ENCODE results near the gene PTPRN2.

PTPRN2 gene

GRCh38 chr7:157863906-157864810 lies 723.5 kb downstream of the PTPRN2 start:
- no peak for DNase-seq

GRCh38 chr7:157863176-157863575 lies 724.4 kb downstream of the PTPRN2 start:
- DNase-seq: no peak

DNA sequence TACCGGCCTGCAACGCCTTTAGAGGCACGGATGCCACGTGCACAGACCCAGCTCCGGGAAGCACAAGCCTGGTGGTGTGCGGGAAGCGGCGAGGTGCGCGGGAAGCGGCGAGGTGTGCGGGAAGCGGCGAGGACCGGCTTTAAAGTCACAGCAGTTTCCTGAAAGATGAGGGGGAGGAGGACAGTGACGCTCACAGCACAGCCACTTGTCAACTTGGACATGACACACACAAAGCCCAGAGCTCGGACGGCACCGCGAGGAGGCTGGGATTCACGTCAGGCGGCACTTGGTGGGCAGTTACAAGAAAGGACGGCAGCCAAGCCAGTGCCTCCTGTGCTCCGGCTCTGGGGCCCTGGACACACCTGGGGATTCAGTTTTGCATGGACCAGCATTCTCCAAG lies 724.9 kb downstream of the PTPRN2 start:
- no peak for DNase-seq

DNA sequence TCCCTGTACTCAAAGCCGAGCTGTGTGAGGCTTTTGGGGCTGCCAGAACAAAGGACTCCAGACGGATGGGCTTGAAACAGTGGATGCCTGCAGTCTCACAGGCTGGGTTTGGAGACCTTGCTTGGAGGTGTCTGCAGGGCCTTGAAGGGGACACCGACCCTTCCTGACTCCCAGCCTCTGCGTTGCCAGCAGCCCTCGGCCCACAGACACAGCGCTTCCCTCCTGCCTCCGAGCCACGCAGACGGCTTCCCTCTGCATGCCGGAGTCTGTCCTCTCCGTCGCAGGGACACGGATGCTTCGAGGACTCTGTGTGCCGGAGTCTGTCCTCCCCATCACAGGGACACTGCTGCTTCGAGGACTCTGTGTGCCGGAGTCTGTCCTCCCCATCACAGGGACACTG lies 726.1 kb downstream of the PTPRN2 start:
- DNase-seq: no peak

- DNase-seq: no peak
Measured at GRCh38 chr7:157861031-157861491, 726.6 kb downstream of the PTPRN2 start.

GRCh38 chr7:157860406-157860805 lies 727.2 kb downstream of the PTPRN2 start:
- DNase-seq: no peak

- DNase-seq: no peak
Measured at GRCh38 chr7:157859915-157860314, 727.7 kb downstream of the PTPRN2 start.

- DNase-seq: no peak
Measured at GRCh38 chr7:157857578-157858075, 730.0 kb downstream of the PTPRN2 start.

- no peak for DNase-seq
Measured at GRCh38 chr7:157856873-157857577, 730.6 kb downstream of the PTPRN2 start.

- DNase-seq: no peak
Measured at GRCh38 chr7:157855452-157856213, 732.0 kb downstream of the PTPRN2 start.

GRCh38 chr7:157855016-157855415 lies 732.6 kb downstream of the PTPRN2 start:
- no peak for DNase-seq

GRCh38 chr7:157854066-157854891 lies 733.3 kb downstream of the PTPRN2 start:
- no peak for DNase-seq

GRCh38 chr7:157853789-157854065 lies 733.9 kb downstream of the PTPRN2 start:
- DNase-seq: no peak

DNA sequence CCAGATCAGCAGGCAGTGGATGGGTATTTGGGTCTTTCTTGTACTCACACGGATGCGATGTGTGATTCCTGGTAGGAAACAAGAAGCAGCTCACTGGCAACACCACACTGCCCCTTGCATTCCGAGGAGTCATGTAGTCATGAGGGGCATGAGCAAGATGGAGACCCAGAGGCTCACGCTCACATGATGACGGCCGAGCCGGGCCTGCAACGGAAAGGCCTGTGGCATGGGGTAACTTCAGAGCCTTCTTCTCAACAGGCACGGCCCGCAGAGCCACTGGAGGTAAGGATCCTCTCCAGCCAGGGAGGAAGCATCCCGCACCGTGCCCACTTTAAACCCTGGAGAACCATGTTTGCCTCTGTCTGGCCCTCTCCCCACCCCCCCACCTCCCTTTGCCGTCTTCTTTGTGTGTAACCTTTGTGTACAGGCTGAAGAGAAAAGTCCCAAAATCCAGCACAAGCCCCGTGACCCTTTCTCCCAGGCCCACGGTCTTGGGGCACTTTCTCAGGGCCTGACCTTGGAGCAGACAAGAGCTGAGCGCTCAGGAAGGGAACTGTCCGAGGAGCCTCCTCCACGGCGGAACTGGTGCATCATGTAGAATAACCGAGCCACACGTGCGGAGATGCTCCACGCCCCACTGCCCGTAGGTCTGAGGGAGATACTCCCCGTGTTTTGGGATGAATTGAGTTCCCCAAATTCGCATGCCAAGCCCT lies 734.4 kb downstream of the PTPRN2 start:
- DNase-seq: no peak

GRCh38 chr7:157851501-157852067 lies 736.0 kb downstream of the PTPRN2 start:
- DNase-seq: peak; percentile 66 to 67

GRCh38 chr7:157850481-157851444 lies 736.9 kb downstream of the PTPRN2 start:
- DNase-seq: no peak

GRCh38 chr7:157849726-157850125 lies 737.9 kb downstream of the PTPRN2 start:
- DNase-seq: no peak

DNA sequence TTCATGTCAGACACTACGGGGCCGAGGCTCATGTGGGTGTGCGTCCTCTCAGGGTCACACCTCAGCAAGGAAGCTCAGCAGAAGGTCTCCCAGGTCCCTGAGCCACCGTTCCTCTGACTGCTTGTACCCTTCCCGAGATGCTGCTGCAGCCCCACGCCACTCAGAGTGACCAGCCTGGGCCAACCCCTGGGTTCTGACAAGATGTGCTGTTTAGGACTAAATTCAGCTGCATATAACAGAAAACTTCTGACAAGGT lies 738.4 kb downstream of the PTPRN2 start:
- no peak for DNase-seq

- no peak for DNase-seq
Measured at GRCh38 chr7:157848508-157849340, 738.9 kb downstream of the PTPRN2 start.
